Stimulated activated CD4-positive, alpha-beta T cell treated with anti-CD3 and anti-CD28 coated beads, Interleukin-12 subunit alpha, Interleukin-12 subunit beta, amount 100 ng/mL, for 4 hours (primary cell): Measurements from ENCODE around the gene ZNF423.

Experiments
- DNase-seq: peaks from one replicate; pipeline ENCODE4 v3.0.0-alpha.2; 2020

Gene ZNF423

DNA sequence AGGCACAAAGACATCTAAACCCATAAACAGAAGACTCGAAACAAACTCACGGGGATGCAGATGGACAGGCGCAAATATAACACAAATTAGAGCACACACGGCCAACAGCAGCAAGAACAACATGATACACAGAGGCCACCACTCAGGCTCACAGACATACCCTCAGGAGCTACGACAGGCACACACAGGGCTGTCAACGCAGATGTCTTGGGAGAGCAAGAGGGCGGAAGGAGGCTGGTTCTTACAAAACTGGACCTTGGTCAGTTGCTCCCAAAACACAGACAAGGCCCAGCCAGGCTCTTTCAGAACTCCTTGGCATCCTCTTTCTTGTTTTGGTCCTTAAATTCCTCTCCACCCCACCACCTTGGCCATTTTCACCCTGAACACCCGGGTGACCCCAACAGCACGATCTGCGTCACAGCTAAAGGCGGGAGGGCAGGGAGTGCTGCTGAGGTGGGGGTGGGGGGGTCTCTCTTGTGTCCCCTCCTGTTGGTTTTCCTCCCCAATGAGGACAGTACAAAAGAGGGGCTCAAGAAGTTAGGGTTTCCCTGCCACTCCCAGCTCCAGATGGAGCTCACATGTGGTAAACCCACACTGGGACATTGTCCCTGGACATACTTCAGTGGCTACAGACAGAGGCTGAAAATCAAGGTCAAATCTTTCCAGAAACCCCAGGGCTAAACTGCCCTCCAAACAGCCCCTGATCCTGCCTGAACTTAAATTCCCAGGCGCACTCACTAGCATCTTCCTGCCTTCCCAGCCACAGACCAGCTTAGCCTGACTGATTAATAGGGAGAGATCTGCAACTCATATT lies 261.0 kb downstream of the ZNF423 start:
- no peak for DNase-seq

DNA sequence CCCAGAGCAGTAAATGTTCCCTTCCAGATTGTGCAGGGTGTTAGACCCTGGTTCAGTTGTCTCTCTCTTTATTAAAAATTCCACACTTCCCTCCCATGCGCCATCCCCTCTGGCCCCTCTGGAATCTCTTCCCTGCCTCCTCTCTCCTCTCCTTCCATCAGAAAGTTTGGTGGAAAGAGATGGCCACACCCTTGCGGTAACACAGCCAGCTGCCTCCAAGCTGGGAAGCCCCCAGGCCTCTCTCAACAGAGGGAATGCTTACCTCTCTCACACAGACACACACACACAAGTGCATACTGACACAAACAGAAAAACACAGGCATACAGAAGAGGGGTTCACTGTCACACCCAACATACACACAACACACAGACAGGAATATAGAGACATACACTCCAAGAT lies 261.8 kb downstream of the ZNF423 start:
- no peak for DNase-seq

DNA sequence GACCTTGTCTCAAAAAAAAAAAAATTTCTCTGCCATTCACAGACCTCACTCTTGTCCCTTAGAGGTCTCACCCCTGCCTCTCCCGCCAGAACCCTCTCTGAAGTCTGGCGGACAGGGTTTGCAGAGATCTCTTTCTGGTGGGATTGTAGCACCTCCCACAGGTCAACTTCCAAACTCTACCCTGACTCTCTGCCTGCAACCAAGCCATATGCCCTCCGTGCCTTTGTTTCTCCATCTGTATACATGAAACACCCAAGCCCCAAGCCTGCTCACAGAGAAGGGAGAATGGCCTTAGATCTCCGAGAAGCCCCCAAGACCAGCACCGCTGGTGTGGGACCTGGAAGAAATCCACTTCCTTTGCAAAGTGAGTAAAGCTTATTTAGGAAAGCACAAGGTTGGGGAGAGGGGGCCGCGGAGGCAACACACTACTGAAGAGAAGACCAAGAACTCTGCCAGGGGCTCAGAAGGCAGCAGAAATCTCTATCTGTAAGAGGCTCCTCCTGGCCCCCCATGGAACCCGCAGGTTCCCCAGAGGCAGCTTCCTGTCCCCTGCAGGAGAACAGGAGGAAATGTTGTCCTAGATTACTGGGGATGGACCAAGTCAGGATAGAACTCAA lies 262.4 kb downstream of the ZNF423 start:
- no peak for DNase-seq

DNA sequence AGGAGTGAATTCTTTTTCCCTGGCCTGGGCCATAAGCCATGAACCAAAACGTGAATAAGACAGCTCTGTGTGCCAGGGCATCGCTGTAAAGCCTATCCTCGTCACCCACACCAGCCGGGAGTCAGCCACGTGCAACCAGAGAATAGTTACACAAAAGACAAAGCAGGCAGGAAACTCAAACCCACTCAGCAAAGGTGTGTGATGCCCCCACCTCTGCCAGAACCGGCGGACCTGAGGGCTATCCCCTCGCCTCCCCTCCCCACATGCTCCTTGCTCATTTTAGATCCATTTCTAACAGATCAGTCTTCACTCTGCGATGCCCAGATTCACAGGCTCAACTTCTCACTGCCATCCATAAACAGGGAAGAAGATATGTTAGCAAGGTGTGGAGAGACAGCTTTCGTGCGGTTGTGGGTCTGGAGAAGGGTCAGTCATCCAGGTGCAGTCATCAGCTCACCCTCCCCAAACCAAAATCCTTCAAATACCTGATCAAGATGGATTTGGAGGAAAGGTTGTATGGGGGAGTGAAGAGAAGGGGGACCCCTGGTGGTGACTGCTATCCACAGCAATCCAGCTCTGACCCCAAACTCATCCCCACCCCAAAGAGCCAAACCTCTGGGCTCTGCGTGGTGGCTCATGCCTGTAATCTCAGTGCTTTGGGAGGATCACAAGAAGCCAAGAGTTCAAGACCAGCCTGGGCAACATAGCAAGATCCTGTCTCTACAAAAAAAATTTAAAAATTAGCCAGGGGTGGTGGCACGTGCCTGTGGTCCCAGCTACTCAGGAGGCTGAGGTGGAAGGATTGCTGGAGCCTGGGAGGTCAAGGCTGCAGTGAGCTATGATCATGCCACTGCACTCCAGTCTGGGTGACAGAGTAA lies 263.1 kb downstream of the ZNF423 start:
- DNase-seq, result peak; percentile 27

DNA sequence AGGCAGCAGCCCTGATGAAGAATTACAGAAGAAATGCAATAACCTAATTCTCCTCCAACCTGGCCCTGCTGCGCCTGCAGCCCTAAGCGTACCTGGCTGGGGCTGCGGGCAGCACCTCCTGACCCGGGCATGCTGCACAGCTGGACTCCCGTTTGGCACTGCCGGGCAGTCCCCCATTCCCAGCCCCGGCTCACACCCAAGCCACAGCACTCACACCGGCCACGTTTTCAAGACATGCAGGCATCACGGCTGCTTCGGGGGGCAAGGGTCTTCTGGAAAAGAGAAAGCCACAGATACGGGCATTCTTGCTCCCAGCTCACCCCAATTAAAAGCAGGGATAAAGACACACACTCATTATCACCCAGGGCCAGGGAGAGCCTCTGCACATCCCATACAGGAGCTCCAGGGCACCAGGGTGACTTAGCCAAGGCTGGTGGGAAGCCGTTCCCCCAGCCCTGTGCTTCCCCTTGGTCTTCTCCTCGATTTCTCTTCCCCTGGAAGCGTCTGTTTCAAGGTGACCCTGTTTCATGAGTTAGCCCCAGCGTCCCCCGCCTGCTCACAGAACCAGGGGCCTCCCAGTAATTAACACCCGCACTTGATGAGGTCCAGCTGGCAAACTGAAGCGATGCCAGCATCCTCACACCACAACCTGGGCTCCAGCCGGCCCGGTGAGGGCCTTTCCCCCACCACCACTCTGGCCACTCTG lies 265.6 kb downstream of the ZNF423 start:
- no peak for DNase-seq

DNA sequence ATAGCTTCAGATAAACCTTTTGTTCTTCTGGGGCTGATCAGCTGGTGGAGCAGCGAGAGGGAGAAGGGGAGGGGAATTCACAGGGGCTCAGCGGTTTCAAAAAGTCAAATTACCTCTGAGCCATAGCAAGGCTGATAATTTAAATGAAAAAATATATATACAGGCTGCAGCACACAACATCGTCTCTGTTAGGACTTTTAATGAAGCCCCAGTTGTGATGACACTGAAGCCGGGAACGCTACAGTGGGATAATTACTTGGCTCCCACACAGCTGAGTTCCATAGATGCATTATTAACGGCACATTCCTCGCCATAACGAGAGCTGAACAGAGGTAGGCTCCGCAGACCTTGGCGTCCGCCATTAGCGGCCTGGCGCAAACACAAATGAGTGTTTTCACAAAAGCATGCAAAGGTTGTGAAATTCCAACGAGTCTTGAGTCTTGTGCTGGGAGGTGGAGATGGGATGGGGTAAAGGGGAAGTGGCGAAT lies 266.3 kb downstream of the ZNF423 start:
- DNase-seq, result no peak

DNA sequence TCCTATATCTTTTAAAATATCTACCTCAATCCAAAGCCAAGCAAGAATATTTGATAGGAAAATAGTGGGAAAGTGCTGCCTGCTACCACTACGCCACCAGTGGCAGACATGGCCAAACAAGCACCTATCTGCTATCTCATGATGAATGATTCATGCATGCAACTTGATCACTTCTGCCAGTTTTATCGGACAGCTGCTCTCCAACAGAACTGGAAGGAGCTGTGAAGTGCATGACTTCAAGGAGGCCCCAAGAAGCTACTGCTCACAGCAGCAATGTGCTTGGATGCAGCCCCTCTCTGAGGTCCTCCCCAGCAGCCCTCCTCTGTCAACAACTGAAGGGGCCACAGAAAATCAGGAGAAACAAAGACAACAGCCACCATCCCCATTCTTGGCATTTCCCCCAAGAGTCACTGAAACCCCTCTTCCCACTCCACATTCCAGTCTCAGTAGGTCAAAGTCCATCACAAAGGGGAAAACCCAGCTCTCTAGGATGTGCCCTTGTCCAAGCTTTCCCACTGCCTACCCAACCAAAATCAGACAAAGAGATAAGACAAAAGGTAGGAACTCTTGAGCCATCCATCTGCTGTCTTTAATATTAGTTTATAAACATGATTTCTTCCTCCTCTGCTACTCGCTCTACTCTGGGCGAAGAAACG lies 267.1 kb downstream of the ZNF423 start:
- DNase-seq, result no peak

DNA sequence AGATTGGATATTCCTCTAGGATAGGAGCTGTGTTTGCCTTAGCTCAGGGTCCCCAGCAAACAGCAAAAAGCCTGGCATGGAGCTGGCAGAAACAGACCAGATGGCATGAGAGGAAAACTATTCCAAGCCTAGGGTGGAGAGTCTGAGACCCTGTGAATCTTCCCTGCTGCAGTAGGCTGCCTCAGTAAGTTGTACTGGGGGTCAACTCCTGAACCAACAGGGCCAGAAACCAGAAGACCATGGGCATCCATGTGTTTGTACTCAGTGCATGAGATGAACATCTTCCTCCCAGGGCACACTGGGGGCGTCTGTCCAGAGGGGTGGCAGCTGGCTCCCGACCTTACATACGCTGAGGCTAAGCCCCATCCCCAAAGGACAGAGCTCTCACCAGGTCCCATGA lies 267.9 kb downstream of the ZNF423 start:
- DNase-seq, result no peak

DNA sequence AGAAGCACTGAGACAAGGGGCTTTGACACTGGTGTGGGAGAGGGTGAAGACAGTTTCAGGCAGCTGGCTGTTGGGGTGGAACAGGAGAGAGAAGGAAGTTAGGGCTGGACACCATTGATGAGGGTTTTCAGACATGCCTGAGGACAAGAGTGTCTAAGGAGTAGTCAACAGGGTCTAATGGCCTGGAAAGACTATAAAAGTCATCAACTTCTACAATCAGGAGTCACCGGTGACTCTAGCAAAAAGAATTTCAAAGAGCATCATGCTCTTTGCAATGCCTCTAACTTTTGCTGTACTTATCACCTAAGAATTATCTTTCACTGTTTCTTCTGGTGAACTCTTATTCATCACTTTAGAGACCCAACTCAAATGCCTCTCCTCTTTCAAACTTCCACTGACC lies 268.4 kb downstream of the ZNF423 start:
- DNase-seq, result no peak

DNA sequence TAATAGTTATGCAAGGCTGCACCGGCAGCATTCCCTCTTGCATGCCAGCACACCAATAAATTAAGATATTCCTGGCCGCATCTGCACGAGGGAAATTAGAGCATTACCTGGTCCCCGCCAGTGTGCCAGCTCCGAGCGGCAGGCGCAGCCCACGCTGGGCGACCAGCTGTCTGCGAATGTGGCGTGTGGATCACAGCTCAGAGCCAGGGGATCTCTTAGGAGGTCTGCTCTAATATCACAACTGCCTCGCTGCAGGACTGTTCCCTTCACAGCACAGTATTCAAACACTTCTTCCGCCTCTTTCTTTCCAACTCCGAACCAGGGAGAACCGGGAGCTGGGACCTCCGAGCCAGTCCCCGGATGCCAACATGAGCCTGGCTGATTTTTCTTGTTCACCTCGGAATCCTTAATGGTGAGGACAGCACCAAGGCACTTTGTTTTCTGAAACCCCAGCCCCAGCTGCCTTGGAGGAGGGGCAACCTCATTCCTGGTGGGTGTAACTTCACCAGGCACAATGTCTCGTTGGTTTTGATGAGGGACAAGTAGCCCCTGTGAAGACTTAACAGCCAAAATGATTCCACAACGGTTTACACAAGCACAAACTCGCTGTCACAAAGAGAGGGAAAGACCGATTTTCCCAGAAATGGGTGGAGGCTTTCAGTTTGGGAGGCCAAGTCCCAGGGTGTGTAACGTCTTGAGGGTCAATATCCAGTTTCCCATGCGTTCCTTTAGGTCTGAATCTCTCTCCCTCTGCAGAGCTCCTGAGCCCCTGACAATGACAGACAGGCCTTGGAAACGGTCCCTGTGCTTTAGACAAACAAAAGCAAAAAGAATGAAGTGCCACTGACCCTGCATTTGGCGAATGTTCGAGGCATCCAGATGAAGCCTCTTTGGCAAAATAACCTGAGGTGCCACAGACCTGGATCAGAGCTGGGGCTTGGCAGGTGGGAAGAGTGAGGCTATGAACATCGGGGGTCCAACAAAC lies 269.2 kb downstream of the ZNF423 start:
- no peak for DNase-seq

DNA sequence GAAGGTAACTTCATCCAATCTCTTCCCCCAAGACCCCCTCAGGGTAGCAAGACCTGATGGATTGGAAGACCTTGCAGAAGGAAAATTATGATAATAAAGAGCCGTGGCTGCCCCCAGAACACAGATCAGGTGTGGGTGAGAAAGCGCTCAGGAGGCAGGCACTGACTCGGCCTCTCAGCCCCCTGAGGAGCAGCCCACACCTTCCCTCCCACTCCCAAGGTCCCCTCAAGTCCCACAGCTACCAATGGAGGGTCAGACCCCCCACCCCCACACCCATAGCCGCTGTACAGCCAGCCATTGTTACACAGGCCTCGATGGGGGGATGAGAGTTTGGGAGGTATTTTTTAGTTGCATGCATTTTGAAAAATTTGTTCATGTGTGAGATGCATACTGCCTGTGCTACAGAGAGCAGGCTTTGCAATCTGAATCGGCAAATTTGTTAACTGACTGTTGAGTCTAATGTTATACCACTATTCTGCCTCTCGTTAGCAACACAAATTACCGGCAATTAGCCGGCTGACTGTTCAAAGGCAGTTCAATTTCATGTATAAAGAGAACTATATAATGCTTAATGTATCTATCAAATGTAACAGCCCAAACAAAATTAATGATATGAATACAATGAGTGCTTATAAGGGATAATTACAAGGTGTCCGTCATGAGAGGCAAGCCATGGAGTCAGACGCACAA lies 270.6 kb downstream of the ZNF423 start:
- DNase-seq, result no peak

DNA sequence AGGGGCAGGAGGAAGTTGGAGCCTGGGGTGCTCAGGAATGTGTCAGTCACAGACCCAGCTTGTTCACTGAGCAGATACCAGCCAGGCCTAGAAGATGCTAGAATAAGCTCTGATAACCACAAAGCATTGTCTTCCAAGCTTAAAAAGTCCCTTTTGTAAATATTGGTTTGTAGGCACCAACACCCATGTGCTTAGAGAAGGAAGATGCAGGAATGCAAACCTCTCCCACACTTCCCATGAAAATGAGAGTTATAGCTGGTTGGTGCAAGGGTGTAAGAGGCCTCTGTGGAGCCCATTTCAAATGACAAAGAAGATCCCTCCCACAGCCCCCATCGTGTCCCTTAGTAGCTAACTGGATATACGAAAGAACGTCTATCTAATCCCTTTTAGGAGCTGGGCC lies 272.0 kb downstream of the ZNF423 start:
- no peak for DNase-seq

DNA sequence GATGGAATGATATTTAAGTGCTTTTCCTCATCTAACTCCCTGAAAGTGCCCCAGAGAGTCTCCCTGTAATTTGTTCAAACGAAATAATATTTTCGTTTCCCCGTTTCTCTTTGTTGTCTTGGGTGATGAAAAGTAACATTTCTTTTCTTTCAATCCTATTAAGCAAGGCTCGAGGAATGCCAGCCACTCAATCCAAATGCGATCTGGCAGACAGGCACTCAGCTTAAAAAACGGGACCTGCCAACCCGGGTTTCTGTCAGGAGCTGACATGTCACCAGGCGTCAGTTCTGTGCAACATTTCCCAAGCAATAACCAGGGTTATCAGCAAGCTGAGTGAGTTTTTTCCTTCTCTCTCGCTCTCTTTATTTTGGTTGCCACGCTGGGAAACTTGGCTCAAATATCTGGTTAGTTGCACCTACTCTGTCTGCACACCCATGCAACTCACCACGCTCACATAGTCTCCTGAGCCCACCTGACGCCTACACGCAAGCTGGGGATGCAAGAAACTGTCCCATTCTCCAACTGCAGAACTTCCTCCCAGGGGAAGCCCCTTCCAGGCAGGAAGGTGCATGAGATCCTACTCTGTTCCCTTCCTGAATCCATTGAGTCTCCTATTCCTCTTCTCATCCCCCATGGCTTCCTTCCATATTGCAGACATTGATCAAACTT lies 274.1 kb downstream of the ZNF423 start:
- DNase-seq, result no peak

DNA sequence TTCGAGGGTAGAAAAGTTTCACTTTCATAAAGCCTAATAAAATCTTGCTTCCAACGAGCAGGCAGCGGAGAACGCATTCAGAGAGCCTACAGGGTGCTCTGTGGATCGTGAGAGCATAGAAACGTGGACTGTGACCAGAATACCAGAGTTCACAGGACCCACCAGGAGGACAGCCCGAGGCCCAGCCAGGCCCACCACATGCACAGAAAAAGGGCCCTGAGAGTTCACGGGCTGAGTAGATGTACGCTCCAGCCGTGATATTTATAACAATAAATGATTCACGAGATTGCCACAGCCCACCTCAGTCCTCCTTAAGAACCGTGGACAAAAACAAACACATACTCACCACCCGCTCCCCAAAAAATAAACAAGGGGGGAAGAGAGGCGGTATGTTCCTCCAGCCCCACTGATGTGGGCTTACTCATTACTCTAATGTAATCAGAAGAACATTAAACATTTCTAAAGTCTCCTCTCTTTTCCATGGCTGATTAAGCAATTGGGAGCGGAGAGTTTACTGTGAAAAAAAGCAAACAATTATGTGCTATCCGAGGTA lies 275.1 kb downstream of the ZNF423 start:
- DNase-seq, result no peak

DNA sequence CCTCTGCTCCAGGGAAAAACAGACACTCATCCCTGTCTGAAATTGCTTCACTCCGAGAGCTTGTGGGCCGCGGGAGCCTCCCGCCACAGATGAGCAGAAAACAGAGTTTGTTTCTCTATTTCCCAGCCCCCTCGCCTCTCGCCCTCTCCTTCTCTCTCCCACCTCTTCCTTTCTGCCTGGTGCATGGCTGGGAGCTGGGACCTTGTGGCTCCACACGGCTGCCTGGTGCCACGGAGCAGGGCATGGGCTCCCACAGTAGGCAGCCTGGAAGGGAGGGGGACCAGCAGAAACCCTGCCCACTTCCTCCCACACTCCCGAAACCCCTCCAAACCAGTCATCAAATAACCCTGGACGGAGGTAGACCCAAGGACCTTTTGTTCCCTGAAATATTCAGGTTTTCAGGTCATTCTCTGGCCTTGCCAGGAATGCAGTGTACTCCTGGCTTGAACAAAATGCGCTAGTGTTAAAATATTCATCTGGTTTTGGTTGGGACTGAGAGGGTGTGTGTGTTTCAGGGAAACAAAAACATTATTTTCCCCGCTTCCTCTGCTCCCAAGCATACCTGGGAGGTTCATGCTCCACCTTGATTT lies 277.4 kb downstream of the ZNF423 start:
- no peak for DNase-seq

DNA sequence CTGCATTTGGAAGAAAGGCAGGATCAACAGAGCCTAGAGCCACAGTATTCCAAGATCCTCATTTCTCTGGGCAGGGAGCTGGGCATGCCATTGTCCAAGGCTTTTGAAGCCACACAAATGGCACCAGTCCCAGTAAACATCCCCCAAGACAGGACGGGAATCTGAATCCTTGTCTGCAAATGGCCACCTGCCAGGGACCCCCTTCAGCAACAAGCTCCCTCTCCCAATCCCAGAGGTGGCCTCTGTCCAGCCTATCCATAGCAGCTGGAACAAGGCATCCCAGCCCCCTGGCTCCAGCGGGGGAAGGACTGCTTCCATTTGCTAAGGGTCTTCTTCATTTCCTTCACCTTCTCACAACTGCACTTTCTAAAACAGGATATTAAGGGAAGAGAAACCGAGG lies 277.9 kb downstream of the ZNF423 start:
- no peak for DNase-seq

DNA sequence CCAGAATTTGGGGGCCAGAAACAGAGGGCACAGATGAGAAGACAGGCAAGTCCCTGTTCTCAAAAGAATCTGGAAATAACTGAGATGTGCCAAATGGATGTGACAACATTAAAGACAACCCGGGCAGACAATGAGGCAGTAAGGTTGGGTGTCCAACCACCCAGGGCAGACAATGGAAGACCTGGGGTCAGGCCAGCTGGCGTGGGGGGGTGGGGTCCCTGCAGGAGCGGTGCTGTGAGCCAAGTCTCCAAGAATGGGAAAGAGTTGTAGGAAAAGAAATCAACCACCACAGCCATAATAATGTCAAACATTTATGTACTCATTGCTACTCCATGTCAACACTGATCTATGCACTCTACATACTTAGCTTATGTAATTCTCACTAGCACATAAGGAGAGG lies 279.0 kb downstream of the ZNF423 start:
- no peak for DNase-seq

DNA sequence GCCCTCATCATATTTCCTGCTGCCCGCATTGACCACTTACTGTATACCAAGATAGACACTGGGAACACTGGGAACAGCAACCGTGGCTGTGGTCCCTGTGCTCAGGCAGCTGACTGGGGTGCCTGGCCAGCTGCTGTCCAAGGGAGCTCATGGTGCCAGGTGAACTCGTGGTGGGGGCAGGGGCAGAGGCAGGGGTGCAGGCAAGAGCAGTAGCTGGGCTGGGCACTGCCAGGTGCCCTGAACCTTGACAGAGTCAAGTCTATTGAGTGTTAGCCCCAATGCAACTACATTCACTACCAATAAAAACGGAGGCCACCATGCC lies 279.8 kb downstream of the ZNF423 start:
- DNase-seq, result no peak
